GM19395 (cell line): ENCODE measurements around the gene WDR35.
"Not testable (repeated sequence)": the region's sequence is repeated elsewhere in the genome, so short reads cannot be mapped to it uniquely, and the experiment has no call there.

Experiments
- ATAC-seq: cut with Tn5 transposase; IDR thresholded peaks from one replicate; pipeline ENCODE4 v1.9.1; 2021; ENCODE audit warnings: mild to moderate bottlenecking, moderate library complexity; ENCODE audit not compliant: unreplicated experiment

WDR35 gene

GRCh38 chr2:19943189-19943588 lies 46.7 kb downstream of the WDR35 start:
- no peak for ATAC-seq

GRCh38 chr2:19942199-19942598 lies 47.7 kb downstream of the WDR35 start:
- ATAC-seq = no peak

DNA sequence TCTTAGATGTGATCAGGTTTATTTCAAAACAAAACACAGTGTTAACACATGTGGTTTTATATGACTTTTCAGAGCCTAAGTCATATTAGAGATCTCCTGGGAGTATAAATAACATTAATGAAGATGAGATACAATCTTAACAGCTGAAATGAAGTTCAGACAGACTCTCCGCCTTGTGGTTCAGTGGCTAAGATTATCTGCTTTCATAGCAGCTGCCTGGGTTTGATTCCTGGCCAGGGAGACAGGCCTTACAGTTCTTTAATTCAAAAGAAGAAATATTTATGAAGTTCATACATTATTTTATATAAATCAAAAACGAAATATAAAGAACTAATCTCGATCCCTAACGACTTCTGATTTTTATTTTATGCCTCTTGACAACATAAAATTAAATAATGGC lies 52.9 kb downstream of the WDR35 start:
- ATAC-seq = no peak

DNA sequence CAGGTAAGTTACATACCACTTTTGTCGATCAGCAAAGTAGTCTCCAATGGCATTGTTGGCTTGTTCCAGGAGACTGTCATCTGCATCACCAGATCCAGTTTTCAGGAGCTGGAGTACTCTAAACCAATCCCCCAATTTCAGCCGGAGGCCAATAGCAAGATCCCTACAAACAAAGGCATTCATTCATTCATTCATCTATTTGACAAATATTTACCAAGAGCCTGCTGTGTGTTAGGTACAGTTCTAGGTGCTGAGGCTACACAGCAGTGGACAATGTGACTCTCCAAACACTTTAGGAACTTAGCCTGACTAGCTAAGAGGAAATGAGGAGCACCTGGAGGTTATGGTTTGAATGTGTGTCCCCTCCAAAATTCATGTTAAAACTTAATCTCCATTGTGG lies 53.7 kb downstream of the WDR35 start:
- ATAC-seq = no peak

- peak; percentile 84 for ATAC-seq
These were observed 56.4 kb downstream of the WDR35 start for GRCh38 chr2:19933351-19933981.

GRCh38 chr2:19932928-19933327 lies 57.0 kb downstream of the WDR35 start:
- peak; percentile 32 for ATAC-seq

DNA sequence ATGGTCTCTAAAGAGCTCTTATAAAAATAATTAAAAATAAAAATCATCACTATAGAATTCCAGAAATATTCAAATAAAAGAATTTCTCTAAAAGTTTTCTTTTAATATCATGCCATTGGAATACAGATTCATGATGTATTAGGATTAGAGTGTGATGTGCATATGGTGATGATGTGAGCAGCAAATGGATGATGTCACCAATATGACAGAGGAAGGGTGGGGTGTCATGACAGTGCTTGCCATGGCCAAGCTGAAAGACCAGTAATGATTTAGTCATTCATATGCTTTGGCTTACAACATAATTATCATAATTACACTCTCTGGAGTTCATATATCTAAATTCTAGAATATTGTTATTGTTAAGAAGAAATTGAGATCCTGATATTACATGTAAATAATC lies 60.7 kb downstream of the WDR35 start:
- no peak for ATAC-seq

DNA sequence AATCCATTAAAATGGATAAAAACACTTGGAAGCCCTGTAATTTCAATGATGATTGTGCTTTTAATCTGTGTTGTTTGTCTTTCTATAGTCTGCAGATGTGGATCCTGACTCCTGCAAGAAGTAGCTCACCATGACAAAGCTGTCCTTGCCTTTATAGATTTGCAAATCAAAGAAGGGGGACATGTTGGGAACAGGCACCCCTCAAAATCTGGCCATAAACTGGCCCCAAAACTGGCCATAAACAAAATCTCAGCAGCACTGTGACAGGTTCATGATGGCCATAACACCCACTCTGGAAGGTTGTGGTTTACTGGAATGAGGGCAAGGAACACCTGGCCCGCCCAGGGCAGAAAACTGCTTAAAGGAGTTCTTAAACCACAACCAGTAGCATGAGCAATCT lies 62.1 kb downstream of the WDR35 start:
- not testable (repeated sequence) for ATAC-seq

- ATAC-seq = not testable (repeated sequence)
These were observed 65.4 kb downstream of the WDR35 start for GRCh38 chr2:19924526-19924925.

- not testable (repeated sequence) for ATAC-seq
These were observed 67.7 kb downstream of the WDR35 start for GRCh38 chr2:19922188-19922587.

GRCh38 chr2:19916385-19916950 lies 73.4 kb downstream of the WDR35 start:
- ATAC-seq = no peak

DNA sequence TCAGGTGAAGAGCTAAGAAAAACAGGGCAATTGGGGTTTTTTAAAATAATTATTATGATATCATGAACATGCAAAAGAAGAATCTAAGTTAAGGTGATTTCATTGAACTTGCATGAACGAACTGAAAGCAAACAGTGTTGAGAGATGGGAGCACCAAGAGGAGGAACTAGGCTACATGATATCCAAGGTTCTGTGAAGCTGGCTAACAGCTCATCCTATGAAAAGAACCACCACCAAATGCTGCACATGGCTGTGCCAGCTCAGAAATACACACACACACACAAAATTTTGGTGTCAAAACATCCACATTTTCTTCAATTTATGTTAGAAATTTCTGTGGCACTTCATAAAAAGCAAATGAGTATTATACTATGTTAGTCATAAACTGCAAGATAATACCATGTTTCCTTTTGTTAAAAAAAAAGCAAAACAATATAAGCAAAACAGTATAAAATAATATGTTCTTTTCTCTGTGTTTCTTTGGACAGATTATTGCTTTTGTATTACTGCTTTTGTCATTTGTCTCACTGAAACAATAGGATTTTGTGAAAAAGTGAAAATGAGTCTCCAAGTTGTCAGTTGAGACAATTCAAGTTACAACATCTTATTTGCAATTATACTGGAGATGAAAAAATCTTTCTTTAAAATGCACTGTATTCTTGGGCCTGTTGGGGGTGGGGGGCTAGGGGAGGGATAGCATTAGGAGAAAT lies 75.5 kb downstream of the WDR35 start:
- no peak for ATAC-seq

DNA sequence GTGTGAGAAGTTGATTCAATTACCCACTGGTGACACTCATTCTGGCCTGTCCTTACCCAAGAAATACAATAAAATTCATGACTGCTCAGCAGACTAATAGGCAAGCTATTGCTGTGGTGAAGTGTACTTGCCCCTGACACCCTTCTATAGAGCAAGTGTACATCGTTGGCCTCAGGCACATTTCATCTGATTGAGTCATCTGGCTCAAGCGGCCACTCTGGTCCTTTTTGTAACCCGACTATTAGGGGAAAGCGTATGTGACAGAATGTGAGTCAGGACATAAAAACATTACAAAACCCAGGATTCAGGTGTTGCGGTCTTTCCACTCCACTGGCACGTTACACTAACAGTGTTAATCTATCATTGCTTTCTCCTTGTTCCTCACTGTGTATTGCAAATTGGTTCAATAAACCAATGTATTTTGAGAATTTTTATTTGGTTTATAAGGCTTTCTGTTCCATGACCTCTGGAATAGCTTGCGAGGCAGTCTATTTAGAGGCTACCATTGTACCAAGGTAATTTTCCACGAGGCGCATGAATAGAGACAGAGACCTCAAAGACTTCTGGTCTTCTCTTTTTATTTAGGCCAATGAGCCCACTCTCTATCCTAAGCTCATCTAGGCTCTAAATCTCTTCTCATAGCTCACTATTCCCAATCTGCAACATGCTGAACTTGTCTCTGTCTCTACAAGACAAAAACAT lies 77.9 kb downstream of the WDR35 start:
- no peak for ATAC-seq

- peak; percentile 15 for ATAC-seq
These were observed 87.6 kb downstream of the WDR35 start for GRCh38 chr2:19902216-19902740.

- ATAC-seq = peak; percentile 86
These were observed 88.3 kb downstream of the WDR35 start, which contains the start of gene TTC32 for GRCh38 chr2:19901442-19902215. Gene TTC32, minus strand, starts transcription at chr2:19901983. Its CDS starts 129 bp downstream, at chr2:19901854.

DNA sequence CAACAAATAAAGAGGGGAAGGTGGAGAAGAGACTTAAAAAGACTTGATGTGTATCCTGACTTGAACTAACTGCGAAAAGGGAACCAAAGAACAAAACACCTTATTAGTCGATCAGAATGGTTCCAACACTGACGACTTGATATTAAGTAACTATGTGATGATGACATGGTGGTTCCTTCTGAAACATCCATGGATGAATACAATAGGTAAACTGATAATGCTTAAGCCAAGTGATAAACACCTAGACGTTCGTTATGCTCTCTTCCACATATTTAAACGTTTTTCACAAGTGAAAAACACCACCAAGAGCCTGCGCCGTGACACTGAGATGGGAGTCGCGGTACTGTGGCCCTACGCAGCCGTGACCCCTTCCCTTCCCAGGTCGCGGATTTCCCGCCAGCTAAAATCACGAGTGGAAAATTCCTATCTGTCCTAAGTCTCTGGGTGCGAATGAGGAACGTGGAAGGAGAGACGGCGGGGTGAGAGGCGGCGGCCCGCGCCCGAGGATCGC lies 88.9 kb downstream of the WDR35 start:
- peak; percentile 11 for ATAC-seq

- ATAC-seq = peak; percentile 37
These were observed 89.6 kb downstream of the WDR35 start for GRCh38 chr2:19899985-19900930.

DNA sequence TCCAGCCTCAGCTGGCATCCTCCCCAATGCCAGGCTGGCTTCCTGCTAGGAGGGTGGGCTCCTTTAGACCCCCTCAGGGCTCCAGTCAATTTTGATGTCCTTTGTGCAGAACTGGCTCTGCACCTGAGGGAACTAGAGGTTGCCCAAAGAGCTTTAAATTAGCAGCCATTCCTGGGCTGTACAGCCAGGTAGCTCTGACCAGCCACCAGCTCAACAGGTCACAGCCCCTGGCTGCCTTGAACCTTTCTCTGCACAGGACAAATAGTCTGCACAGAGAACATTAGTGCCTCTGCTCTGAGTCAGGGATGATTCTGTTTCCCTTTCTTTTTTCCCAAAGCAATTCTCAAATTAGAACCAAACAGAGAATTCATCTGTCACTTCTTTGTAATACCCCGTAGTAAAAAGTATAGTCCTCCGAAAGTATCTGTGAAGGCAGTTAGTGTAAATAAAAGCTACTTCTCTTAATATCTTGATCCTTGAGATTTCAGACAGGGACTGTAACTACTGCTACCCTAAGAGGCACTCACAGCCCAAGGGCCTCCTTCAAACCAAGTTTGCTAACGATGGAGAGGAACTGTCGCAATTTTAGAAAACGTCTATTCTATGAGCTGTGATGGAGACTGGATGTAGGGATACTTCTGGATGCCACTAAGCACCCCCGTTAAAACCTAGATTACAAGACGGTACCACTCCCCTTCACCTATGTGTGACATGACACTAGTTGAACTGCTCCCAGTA lies 91.1 kb downstream of the WDR35 start:
- no peak for ATAC-seq
